ENCODE measurements around the gene LRMDA.
"Not testable (repeated sequence)": the region's sequence is repeated elsewhere in the genome, so short reads cannot be mapped to it uniquely, and the experiment has no call there.

The LRMDA gene

DNA sequence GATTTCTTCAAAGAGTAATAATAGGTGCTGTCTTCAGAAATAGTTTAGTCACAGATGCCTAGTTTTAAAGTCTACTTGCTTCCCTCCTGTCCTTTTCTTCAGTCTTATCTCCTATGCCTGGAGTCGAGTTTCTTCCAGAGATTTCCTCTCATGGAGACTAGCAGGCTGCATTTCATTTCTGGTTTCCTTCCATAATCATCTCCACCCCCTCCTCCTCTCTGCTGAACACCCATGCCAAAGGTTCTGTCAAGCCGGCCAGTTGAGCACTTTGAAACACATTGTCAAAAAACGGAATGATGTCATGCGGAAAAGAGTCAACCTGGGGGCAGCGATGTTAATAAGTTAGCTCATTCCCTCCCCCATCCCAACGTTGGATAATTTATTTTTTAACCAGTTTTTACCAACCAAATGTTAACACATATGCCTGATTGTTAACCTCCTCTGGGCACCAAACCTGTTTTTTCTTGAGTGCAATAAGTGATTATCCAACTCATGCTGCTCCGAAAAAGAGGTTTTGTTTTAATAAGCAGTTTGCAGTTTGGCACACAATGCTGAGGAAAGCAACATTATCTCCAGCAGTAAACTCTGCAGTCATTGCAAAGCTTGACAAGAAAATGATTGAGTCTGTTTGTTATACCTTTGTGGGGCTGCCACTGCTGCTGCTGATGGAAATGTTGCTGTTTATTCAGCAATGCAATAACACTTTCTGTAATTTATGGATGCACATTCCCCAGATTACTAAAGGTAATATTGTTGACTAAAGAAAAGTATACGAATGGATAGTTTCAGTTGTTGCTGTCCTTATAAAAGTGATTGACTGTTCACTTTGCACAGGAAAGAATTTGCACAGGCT lies 161.6 kb downstream of the LRMDA start:
- no peak for DNase-seq

GRCh38 chr10:75593692-75594556 lies 162.5 kb downstream of the LRMDA start:
- no peak for DNase-seq

DNA sequence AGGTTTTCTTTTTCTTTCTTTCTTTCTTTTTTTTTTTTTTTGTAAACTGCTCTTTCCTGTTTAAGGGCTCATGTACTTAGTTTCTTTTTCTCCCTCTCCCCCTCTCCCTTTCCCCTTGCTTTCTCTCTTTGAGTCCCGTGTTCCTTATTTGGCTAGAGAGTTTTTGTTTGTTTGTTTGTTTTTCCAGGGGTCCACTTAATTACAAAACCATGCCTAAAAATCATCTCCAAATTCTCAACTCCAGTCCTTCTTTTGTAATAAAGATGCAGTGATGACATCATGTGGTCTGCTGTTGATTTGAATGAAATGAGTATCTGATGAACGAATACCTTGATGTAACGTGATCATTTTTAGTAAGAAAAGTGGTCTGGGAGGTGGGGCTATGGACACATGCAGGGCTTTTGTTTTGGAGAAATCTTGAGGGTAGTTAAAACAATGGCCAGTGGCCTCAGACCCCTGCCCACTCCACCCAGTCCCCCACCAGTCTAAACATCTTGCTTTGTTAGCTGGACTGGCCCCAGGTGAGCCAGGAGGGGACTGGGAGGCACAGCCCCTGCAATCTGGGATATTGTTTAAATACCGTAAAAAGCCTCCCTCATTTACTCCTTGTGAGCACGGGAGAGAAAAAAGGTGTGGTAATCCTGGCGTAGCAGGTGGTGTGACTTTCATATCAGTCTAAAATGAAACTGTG lies 165.7 kb downstream of the LRMDA start:
- DNase-seq = no peak

- DNase-seq = no peak
Measured at GRCh38 chr10:75597773-75598440, 166.5 kb downstream of the LRMDA start.

- no peak for DNase-seq
Measured at GRCh38 chr10:75598998-75599397, 167.6 kb downstream of the LRMDA start.

GRCh38 chr10:75599875-75600648 lies 168.6 kb downstream of the LRMDA start:
- no peak for DNase-seq

GRCh38 chr10:75600833-75601232 lies 169.4 kb downstream of the LRMDA start:
- no peak for DNase-seq

GRCh38 chr10:75602341-75602740 lies 170.9 kb downstream of the LRMDA start:
- DNase-seq = no peak

DNA sequence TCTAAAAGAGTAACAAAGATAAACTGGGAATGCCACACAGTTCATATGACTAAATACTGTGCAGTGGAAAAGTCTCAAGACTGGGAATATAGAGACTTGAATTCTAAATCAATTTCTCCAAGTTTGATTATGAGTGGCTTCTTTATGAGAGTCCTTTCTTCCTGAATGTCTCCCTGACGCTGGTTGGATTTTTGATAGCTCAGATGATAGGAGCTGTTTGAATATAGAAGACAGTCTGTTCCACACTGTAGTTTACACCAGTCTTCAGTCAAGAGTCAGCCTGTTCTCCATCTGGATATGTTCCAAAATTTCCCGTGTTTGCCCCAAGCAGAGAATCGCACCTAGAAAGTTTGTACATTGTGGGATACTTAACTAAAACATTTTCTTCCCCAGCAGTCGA lies 173.7 kb downstream of the LRMDA start:
- DNase-seq = no peak

DNA sequence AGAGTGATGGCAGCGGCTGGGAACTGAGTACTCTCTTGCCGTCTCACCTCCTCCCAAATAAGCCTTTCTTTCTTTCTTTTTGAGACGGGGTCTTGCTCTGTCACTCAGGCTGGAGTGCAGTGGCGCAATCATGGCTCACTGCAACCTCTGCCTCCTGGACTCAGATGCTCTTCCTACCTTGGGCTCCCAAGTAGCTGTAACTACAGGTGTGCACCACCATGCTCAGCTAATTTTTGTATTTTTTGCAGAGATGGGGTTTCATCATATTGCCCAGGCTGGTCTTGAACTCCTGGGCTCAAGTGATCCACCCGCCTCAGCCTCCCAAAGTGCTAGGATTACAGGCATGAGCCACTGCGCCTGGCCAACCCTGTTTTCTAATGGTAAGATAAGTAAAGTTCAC lies 174.4 kb downstream of the LRMDA start:
- not testable (repeated sequence) for DNase-seq

DNA sequence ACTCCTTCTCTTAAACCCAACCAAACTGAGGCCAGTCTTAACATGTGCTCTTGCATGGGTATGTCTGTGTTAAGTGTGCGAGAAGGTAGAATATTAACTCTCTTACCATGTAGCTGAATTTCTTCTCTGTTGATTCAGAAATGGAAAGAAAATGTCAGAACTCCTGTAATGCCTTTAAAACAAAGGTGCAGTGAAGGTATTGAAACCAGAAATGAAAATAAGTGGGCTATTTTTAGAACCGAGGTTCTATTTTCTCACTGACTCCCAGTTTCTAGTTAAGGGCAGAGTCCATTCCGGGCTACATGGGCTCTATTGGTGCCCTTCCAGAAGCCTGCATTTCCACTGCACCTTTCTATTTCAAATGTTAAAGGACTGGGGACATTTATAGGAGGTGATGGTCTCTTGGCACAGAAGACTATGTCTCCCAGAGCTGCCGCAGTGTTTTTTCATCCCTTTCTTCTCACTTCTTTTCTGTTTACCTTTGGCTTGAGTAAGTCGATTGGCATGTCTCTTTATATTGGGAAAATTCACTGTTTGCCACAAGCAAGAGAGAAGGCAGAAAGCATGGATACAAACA lies 174.9 kb downstream of the LRMDA start:
- no peak for DNase-seq

DNA sequence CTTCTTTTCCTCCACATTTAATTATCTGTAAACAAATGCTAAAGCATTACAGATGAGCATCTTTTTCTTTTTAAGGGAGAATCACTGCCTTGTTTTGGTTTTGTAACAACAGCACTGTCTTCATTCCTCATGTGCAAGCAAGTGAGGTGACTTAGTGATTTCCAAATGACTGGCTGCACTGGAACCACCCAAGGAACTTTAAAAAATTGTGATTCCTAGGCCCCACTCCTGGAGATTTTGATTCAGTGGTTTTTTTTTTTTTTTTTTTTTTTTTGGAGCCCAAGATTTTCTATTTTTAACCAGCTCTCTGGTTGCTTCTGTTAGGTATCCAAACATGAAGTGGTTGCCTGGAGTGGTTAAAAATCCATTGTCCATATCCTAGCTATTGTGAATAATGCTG lies 176.2 kb downstream of the LRMDA start:
- DNase-seq = no peak

- no peak for DNase-seq
Measured at GRCh38 chr10:75610183-75610582, 178.8 kb downstream of the LRMDA start.

DNA sequence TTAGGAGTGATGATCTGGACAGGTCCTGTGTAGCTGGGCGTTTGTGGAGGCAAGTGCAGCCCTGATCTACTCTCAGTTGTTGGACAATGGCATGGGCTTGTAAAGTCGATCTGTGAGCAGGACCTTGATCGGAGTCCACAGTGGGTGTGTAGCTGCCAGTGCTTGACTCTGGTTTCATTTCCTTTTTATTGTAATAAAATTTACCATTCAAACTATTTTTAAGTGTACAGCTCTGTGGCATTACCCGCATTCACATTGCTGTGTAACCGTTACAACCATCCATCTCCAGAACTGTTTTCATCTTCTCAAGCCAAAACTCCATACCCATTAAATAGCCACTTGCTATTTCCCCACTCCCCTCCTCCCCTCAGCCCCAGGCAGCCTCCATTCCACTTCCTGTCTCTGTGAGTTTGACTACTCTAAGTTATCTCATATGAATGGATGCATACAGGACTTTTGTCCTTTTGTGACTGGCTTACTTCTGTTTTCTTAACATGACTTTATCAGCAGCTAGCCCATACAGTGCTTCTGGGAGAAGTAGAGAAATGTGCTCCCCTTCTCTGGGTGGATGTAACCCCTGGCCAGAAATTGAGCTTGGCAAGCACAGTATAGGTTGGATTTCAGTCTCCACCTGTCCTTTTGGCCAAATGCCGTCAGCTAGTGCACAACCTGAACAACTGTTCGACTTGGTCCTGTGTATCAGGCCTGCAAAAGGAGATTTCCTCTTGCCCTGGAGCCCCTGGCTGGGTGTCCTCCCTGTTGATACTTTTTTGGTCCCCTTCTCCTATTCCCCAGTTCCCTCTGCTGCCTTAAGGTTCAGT lies 180.0 kb downstream of the LRMDA start:
- no peak for DNase-seq

DNA sequence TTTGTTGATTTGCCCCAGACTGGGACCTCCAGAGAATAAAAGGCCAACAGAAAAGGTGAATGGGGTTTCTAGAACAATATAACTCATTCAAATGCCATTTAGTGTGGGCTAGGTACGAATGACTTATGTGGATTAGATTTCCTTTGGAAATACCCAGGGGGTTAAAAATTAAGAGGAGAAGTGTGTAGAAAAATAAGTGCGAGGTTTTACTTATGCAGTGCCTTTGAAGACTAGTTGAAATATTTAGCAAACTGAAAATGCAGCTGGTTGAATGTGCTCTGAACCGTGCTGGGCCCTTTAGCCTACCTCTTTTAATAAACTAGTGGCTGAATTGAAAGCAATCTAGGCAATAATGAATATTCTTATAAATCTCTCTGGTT lies 180.6 kb downstream of the LRMDA start:
- no peak for DNase-seq

- no peak for DNase-seq
Measured at GRCh38 chr10:75612904-75613684, 181.7 kb downstream of the LRMDA start.

DNA sequence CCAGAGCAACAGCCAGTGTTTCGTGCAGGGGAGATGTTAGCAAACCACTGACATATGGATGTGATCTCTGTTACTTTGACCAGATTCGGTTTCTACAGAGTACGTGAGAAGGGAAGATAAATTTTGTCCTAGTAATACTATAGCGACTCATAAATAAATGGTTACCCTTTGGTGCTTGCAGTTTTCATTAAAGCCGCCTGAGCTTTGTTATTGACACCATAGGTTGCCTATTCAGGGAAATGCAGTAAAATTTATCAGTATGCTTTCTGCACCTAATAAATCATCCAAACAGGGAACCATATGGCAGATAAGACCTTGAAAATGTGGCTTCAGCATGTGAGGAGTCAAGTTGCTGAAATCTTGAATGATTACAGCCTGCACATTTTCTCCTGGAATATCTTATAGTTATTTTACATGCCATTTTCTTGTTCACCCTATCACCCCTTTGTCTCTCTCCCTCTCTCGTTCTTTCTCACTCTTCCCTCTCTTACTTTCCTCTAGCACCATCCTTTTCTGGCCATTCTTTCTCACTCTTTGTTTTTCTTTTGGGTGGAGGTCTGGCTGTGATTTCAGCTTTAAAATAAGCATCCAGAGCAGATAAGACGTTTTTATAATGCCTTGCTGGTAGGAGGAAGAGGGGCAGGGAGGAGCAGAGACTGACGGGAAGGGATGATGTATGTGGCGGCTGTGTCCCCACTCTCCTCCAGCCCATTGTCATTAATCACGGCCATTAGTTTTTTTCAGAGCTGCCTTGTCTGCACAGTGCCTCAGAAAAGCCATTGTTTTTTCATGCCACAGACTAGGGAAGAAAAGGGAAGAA lies 182.5 kb downstream of the LRMDA start:
- no peak for DNase-seq

- DNase-seq = no peak
Measured at GRCh38 chr10:75616076-75616475, 184.7 kb downstream of the LRMDA start.

- DNase-seq = no peak
Measured at GRCh38 chr10:75616874-75617478, 185.6 kb downstream of the LRMDA start.

All from NCI-H524 treated with DMSO at 0.1 percent for 48 hours (cell line).